Effector memory CD8-positive, alpha-beta T cell (primary cell): ENCODE measurements around the gene SMARCA2.
A peak's percentile ranks its signal among the peaks of the same experiment; 100 is the strongest.

ENCODE experiments used
- ATAC-seq: fragments of 150-1000 bp; cut with Tn5 transposase; replicated peaks from 2 replicates; pipeline ENCODE4 v1.10.0; 2021; ENCODE audit warnings: mild to moderate bottlenecking, moderate library complexity
- DNase-seq, 3 experiments: peaks; one replicate each; pipeline ENCODE4 v3.0.0; 2021
- H3K27ac Mint-ChIP-seq, 2 donors: one replicate each; pipeline ENCODE4 v1.8.0; 2022; ENCODE audit warnings: mild to moderate bottlenecking in 2 of 2, mixed read lengths in 2 of 2, moderate library complexity in 2 of 2
- H3K27me3 Mint-ChIP-seq, 2 donors: one replicate each; pipeline ENCODE4 v1.8.0; 2022; ENCODE audit warnings: mixed read lengths in 2 of 2
- H3K36me3 Mint-ChIP-seq: one replicate; pipeline ENCODE4 v1.8.0; 2022; ENCODE audit warnings: mild to moderate bottlenecking, moderate library complexity, mixed read lengths; ENCODE audit not compliant: insufficient read depth
- H3K4me1 Mint-ChIP-seq, 2 donors: one replicate each; pipeline ENCODE4 v1.8.0; 2022; ENCODE audit warnings: low read depth in 2 of 2, mixed read lengths in 2 of 2
- H3K4me3 Mint-ChIP-seq, 2 donors: one replicate each; pipeline ENCODE4 v1.8.0; 2022; ENCODE audit warnings: mild to moderate bottlenecking in 2 of 2, mixed read lengths in 2 of 2, moderate library complexity in 2 of 2
- H3K9me3 Mint-ChIP-seq, 2 donors: one replicate each; pipeline ENCODE4 v1.8.0; 2022; ENCODE audit warnings: mixed read lengths in 2 of 2

SMARCA2 gene

GRCh38 chr9:2241461-2241835 is 226.3 kb downstream of the SMARCA2 start:
- Mint-ChIP-seq H3K4me1 (peaks cover 8 to 16% of the 10 kb centered on the region in 2 donors), H3K9me3 (no peaks in the 10 kb centered on the region), H3K27me3 (peaks cover 23 to 41% of the 10 kb centered on the region in 2 donors), H3K27ac (no peak overlapping the region), H3K36me3 (no peaks in the 10 kb centered on the region), H3K4me3 (peak overlapping the region; percentile 76 to 81)
- ATAC-seq (peak; percentile 40), DNase-seq (no peak)

GRCh38 chr9:2241836-2242741 is 226.9 kb downstream of the SMARCA2 start:
- Mint-ChIP-seq H3K36me3 (no peaks in the 10 kb centered on the region), H3K27me3 (peaks cover 23 to 41% of the 10 kb centered on the region in 2 donors), H3K27ac (peak overlapping the region; percentile 81 to 88), H3K9me3 (no peaks in the 10 kb centered on the region), H3K4me3 (peak overlapping the region; percentile 76 to 81), H3K4me1 (peaks cover 8 to 16% of the 10 kb centered on the region in 2 donors)
- DNase-seq (peak; percentile 17 to 32 (median 18)), ATAC-seq (peak; percentile 87)

- no peak for DNase-seq
- Mint-ChIP-seq H3K4me3 (peak overlapping the region; percentile 76 to 81), H3K27ac (peak overlapping the region in 1 of 2 donors; percentile 88), H3K36me3 (no peaks in the 10 kb centered on the region), H3K9me3 (no peaks in the 10 kb centered on the region), H3K4me1 (peaks cover 8 to 16% of the 10 kb centered on the region in 2 donors), H3K27me3 (peaks cover 23 to 41% of the 10 kb centered on the region in 2 donors)
- no peak for ATAC-seq
Observed at GRCh38 chr9:2242831-2243330, 227.7 kb downstream of the SMARCA2 start.
